ENCODE data around the gene PPFIBP2. TPM values are rescaled to one million over a fixed set of nuclear protein-coding genes. Genes with fewer than 3 reads are reported as not detected.
"Not testable (repeated sequence)": the region's sequence is repeated elsewhere in the genome, so short reads cannot be mapped to it uniquely, and the experiment has no call there.

PPFIBP2 gene
- total RNA-seq, 3 donors from 2014 or later: 2.6 to 5.4 (median 3.5) TPM

- DNase-seq (no peak), ATAC-seq (no peak)
- no peaks in the 10 kb centered on the region for H3K4me1 Mint-ChIP-seq (ENCODE audit: low read depth)
- no peaks in the 10 kb centered on the region for H3K27me3 Mint-ChIP-seq (ENCODE audit: low read depth)
- no peaks in the 10 kb centered on the region for H3K9me3 Mint-ChIP-seq
- H3K4me3 Mint-ChIP-seq: no peak overlapping the region
- peaks cover 10% of the 10 kb centered on the region for H3K36me3 Mint-ChIP-seq (ENCODE audit: insufficient read depth)
Observed at GRCh38 chr11:7656704-7657103, 142.9 kb downstream of the PPFIBP2 start.

GRCh38 chr11:7657306-7658025 lies 143.7 kb downstream of the PPFIBP2 start:
- ATAC-seq (no peak), DNase-seq (no peak)
- no peaks in the 10 kb centered on the region for H3K27me3 Mint-ChIP-seq (ENCODE audit: low read depth)
- H3K36me3 Mint-ChIP-seq (ENCODE audit: insufficient read depth): peaks cover 7% of the 10 kb centered on the region
- H3K4me3 Mint-ChIP-seq: no peak overlapping the region
- no peaks in the 10 kb centered on the region for H3K4me1 Mint-ChIP-seq (ENCODE audit: low read depth)
- H3K9me3 Mint-ChIP-seq: no peaks in the 10 kb centered on the region

GRCh38 chr11:7663531-7663930 lies 149.7 kb downstream of the PPFIBP2 start:
- H3K36me3 Mint-ChIP-seq (ENCODE audit: insufficient read depth); ATAC-seq: not testable (repeated sequence)

GRCh38 chr11:7664867-7665266 lies 151.1 kb downstream of the PPFIBP2 start:
- Mint-ChIP-seq H3K36me3 (ENCODE audit: insufficient read depth) (peaks cover 3% of the 10 kb centered on the region), H3K4me1 (ENCODE audit: low read depth) (no peaks in the 10 kb centered on the region), H3K4me3 (no peak overlapping the region), H3K27me3 (ENCODE audit: low read depth) (no peaks in the 10 kb centered on the region), H3K9me3 (no peaks in the 10 kb centered on the region)
- DNase-seq (no peak), ATAC-seq (no peak)

More at GRCh38 chr11:7663531-7663930, 149.7 kb downstream of the PPFIBP2 start:
- not testable (repeated sequence) for DNase-seq; H3K27me3 Mint-ChIP-seq (ENCODE audit: low read depth); H3K4me1 Mint-ChIP-seq (ENCODE audit: low read depth); H3K4me3 Mint-ChIP-seq; H3K9me3 Mint-ChIP-seq

- no peaks in the 10 kb centered on the region for H3K4me1 Mint-ChIP-seq (ENCODE audit: low read depth)
- no peaks in the 10 kb centered on the region for H3K27me3 Mint-ChIP-seq (ENCODE audit: low read depth)
- DNase-seq (peak; percentile 47), ATAC-seq (peak; percentile 88 to 98)
- no peaks in the 10 kb centered on the region for H3K9me3 Mint-ChIP-seq
- H3K36me3 Mint-ChIP-seq (ENCODE audit: insufficient read depth): peaks cover 3% of the 10 kb centered on the region
- H3K4me3 Mint-ChIP-seq: no peak overlapping the region
Observed at GRCh38 chr11:7665473-7666291, 151.9 kb downstream of the PPFIBP2 start.

- Mint-ChIP-seq H3K9me3 (no peaks in the 10 kb centered on the region), H3K36me3 (ENCODE audit: insufficient read depth) (peaks cover 2% of the 10 kb centered on the region), H3K4me1 (ENCODE audit: low read depth) (no peaks in the 10 kb centered on the region), H3K27me3 (ENCODE audit: low read depth) (peaks cover 2% of the 10 kb centered on the region), H3K4me3 (no peak overlapping the region)
- DNase-seq (no peak), ATAC-seq (no peak)
Observed at GRCh38 chr11:7666292-7666866, 152.6 kb downstream of the PPFIBP2 start.

- H3K27me3 Mint-ChIP-seq (ENCODE audit: low read depth): peaks cover 10% of the 10 kb centered on the region
- no peak overlapping the region for H3K4me3 Mint-ChIP-seq
- ATAC-seq: no peak
- peaks cover 2% of the 10 kb centered on the region for H3K36me3 Mint-ChIP-seq (ENCODE audit: insufficient read depth)
- no peaks in the 10 kb centered on the region for H3K4me1 Mint-ChIP-seq (ENCODE audit: low read depth)
- DNase-seq: no peak
- no peaks in the 10 kb centered on the region for H3K9me3 Mint-ChIP-seq
Observed at GRCh38 chr11:7667460-7667859, 153.7 kb downstream of the PPFIBP2 start.

- Mint-ChIP-seq H3K4me3 (no peak overlapping the region), H3K27me3 (ENCODE audit: low read depth) (peaks cover 19% of the 10 kb centered on the region), H3K4me1 (ENCODE audit: low read depth) (no peaks in the 10 kb centered on the region), H3K36me3 (ENCODE audit: insufficient read depth) (peaks cover 2% of the 10 kb centered on the region), H3K9me3 (no peaks in the 10 kb centered on the region)
- ATAC-seq (no peak), DNase-seq (no peak)
Observed at GRCh38 chr11:7668464-7668863, 154.7 kb downstream of the PPFIBP2 start.

- no peak for DNase-seq
- peaks cover 2% of the 10 kb centered on the region for H3K36me3 Mint-ChIP-seq (ENCODE audit: insufficient read depth)
- no peaks in the 10 kb centered on the region for H3K9me3 Mint-ChIP-seq
Observed at GRCh38 chr11:7668911-7669310, 155.1 kb downstream of the PPFIBP2 start.

GRCh38 chr11:7670641-7671040 lies 156.8 kb downstream of the PPFIBP2 start:
- Mint-ChIP-seq H3K36me3 (ENCODE audit: insufficient read depth) (peaks cover 2% of the 10 kb centered on the region), H3K27me3 (ENCODE audit: low read depth) (peaks cover 37% of the 10 kb centered on the region), H3K9me3 (no peaks in the 10 kb centered on the region), H3K4me1 (ENCODE audit: low read depth) (peaks cover 8% of the 10 kb centered on the region), H3K4me3 (no peak overlapping the region)
- ATAC-seq: no peak
- no peak for DNase-seq

More at GRCh38 chr11:7668911-7669310, 155.1 kb downstream of the PPFIBP2 start:
- H3K4me3 Mint-ChIP-seq: no peak overlapping the region
- H3K27me3 Mint-ChIP-seq (ENCODE audit: low read depth): peaks cover 20% of the 10 kb centered on the region
- peaks cover under 1% of the 10 kb centered on the region for H3K4me1 Mint-ChIP-seq (ENCODE audit: low read depth)
- no peak for ATAC-seq

GRCh38 chr11:7671347-7672215 lies 157.8 kb downstream of the PPFIBP2 start:
- Mint-ChIP-seq H3K27me3 (ENCODE audit: low read depth) (peaks cover 46% of the 10 kb centered on the region), H3K9me3 (no peaks in the 10 kb centered on the region), H3K4me3 (no peak overlapping the region), H3K36me3 (ENCODE audit: insufficient read depth) (no peaks in the 10 kb centered on the region), H3K4me1 (ENCODE audit: low read depth) (peaks cover 8% of the 10 kb centered on the region)
- DNase-seq: no peak
- ATAC-seq: peak; percentile 49 to 72

- no peak for ATAC-seq
- Mint-ChIP-seq H3K4me1 (ENCODE audit: low read depth) (peaks cover 8% of the 10 kb centered on the region), H3K36me3 (ENCODE audit: insufficient read depth) (no peaks in the 10 kb centered on the region), H3K27me3 (ENCODE audit: low read depth) (peaks cover 46% of the 10 kb centered on the region), H3K4me3 (peak overlapping the region; percentile 34), H3K9me3 (no peaks in the 10 kb centered on the region)
- DNase-seq: no peak
Observed at GRCh38 chr11:7672276-7672959, 158.6 kb downstream of the PPFIBP2 start.

GRCh38 chr11:7672960-7673723 lies 159.3 kb downstream of the PPFIBP2 start, which contains the start of gene CYB5R2:
CYB5R2 (minus strand) TSS chr11:7673500; CDS start chr11:7672825, 675 bp downstream.
- peak; percentile 4 to 13 for ATAC-seq
- Mint-ChIP-seq H3K27me3 (ENCODE audit: low read depth) (peaks cover 50% of the 10 kb centered on the region), H3K4me1 (ENCODE audit: low read depth) (peaks cover 8% of the 10 kb centered on the region), H3K4me3 (peak within 1 kb of the TSS; percentile 62), H3K9me3 (no peaks in the 10 kb centered on the region), H3K36me3 (ENCODE audit: insufficient read depth) (no peaks in the 10 kb centered on the region)
- no peak for DNase-seq

Measured in activated T-cell treated with anti-CD3 and anti-CD28 coated beads, Interleukin-2, amount 50 U/mL, for 4 hours (primary cell).